ENCODE data around the gene MSN.
"Not testable (repeated sequence)": the region's sequence is repeated elsewhere in the genome, so short reads cannot be mapped to it uniquely, and the experiment has no call there.

Gene MSN

GRCh38 chrX:65667503-65668376, at the start of gene MSN:
MSN (plus strand) TSS chrX:65667654; CDS start chrX:65667842, 188 bp downstream.
- Histone ChIP-seq H3K27ac (ENCODE audit: low read depth, low read length) (peak within 1 kb of the TSS; percentile 86), H3K4me3 (ENCODE audit: low read depth in 1 of 2, low read length in 2 of 2) (peak within 1 kb of the TSS; percentile 66 to 72), H3K27me3 (ENCODE audit: control insufficient read depth in 1 of 2, insufficient read depth in 2 of 2, low read length in 2 of 2) (no peaks in the 10 kb centered on the region), H3K36me3 (ENCODE audit: control insufficient read depth in 1 of 2, insufficient read depth in 2 of 2, low read length in 2 of 2) (no peaks in the 10 kb centered on the region), H3K9ac (ENCODE audit: low read depth in 1 of 2, low read length in 2 of 2) (peak within 1 kb of the TSS; percentile 74), H3K9me3 (ENCODE audit: control insufficient read depth in 1 of 2, low read length in 2 of 2) (no peaks in the 10 kb centered on the region), H3K4me1 (ENCODE audit: control insufficient read depth in 1 of 2, insufficient read depth in 2 of 2, low read length in 2 of 2) (peaks cover 5 to 7% of the 10 kb centered on the region in 2 donors)

GRCh38 chrX:65620096-65620705, 47.3 kb upstream of the MSN start:
- H3K36me3 ChIP-seq (ENCODE audit: control insufficient read depth in 1 of 2, insufficient read depth in 2 of 2, low read length in 2 of 2); H3K4me1 ChIP-seq (ENCODE audit: control insufficient read depth in 1 of 2, insufficient read depth in 2 of 2, low read length in 2 of 2); H3K9ac ChIP-seq (ENCODE audit: low read depth in 1 of 2, low read length in 2 of 2); H3K4me3 ChIP-seq (ENCODE audit: low read depth in 1 of 2, low read length in 2 of 2); H3K27me3 ChIP-seq (ENCODE audit: control insufficient read depth in 1 of 2, insufficient read depth in 2 of 2, low read length in 2 of 2); H3K9me3 ChIP-seq (ENCODE audit: control insufficient read depth in 1 of 2, low read length in 2 of 2); H3K27ac ChIP-seq (ENCODE audit: low read depth, low read length): not testable (repeated sequence)

- Histone ChIP-seq H3K9ac (ENCODE audit: low read depth in 1 of 2, low read length in 2 of 2) (no peak overlapping the region), H3K4me3 (ENCODE audit: low read depth in 1 of 2, low read length in 2 of 2) (no peak overlapping the region), H3K27ac (ENCODE audit: low read depth, low read length) (no peak overlapping the region), H3K36me3 (ENCODE audit: control insufficient read depth in 1 of 2, insufficient read depth in 2 of 2, low read length in 2 of 2) (no peaks in the 10 kb centered on the region), H3K27me3 (ENCODE audit: control insufficient read depth in 1 of 2, insufficient read depth in 2 of 2, low read length in 2 of 2) (no peaks in the 10 kb centered on the region), H3K9me3 (ENCODE audit: control insufficient read depth in 1 of 2, low read length in 2 of 2) (no peaks in the 10 kb centered on the region), H3K4me1 (ENCODE audit: control insufficient read depth in 1 of 2, insufficient read depth in 2 of 2, low read length in 2 of 2) (no peaks in the 10 kb centered on the region)
Measured at GRCh38 chrX:65630771-65631170, 36.7 kb upstream of the MSN start.

DNA sequence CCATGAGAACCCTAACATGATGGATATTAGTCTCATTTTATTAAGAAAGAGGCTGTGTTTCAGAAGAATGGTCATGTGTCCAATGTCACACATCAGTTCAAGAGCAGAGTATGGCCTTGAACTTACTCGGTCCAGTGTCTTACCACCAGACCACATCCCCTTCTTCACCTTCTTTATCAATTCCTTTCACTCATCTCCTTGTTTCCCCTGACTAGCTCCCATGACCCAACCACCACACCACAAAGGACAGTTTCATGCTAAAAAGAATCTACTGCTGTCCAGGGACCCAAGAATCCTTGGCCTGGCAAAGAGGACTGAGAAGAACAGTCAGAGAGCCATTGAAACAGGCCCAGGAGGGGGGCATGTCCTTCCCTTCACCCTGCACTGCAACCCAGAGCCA, 33.6 kb upstream of the MSN start:
- H3K4me3 ChIP-seq (ENCODE audit: low read depth in 1 of 2, low read length in 2 of 2), result no peak overlapping the region
- no peaks in the 10 kb centered on the region for H3K9me3 ChIP-seq (ENCODE audit: control insufficient read depth in 1 of 2, low read length in 2 of 2)
- H3K4me1 ChIP-seq (ENCODE audit: control insufficient read depth in 1 of 2, insufficient read depth in 2 of 2, low read length in 2 of 2), result no peaks in the 10 kb centered on the region
- no peak overlapping the region for H3K9ac ChIP-seq (ENCODE audit: low read depth in 1 of 2, low read length in 2 of 2)
- H3K36me3 ChIP-seq (ENCODE audit: control insufficient read depth in 1 of 2, insufficient read depth in 2 of 2, low read length in 2 of 2), result no peaks in the 10 kb centered on the region
- H3K27me3 ChIP-seq (ENCODE audit: control insufficient read depth in 1 of 2, insufficient read depth in 2 of 2, low read length in 2 of 2), result no peaks in the 10 kb centered on the region
- no peak overlapping the region for H3K27ac ChIP-seq (ENCODE audit: low read depth, low read length)

GRCh38 chrX:65634732-65635131, 32.7 kb upstream of the MSN start:
- Histone ChIP-seq H3K4me1 (ENCODE audit: control insufficient read depth in 1 of 2, insufficient read depth in 2 of 2, low read length in 2 of 2) (no peaks in the 10 kb centered on the region), H3K27me3 (ENCODE audit: control insufficient read depth in 1 of 2, insufficient read depth in 2 of 2, low read length in 2 of 2) (no peaks in the 10 kb centered on the region), H3K9ac (ENCODE audit: low read depth in 1 of 2, low read length in 2 of 2) (no peak overlapping the region), H3K4me3 (ENCODE audit: low read depth in 1 of 2, low read length in 2 of 2) (no peak overlapping the region), H3K27ac (ENCODE audit: low read depth, low read length) (no peak overlapping the region), H3K9me3 (ENCODE audit: control insufficient read depth in 1 of 2, low read length in 2 of 2) (no peaks in the 10 kb centered on the region), H3K36me3 (ENCODE audit: control insufficient read depth in 1 of 2, insufficient read depth in 2 of 2, low read length in 2 of 2) (no peaks in the 10 kb centered on the region)

DNA sequence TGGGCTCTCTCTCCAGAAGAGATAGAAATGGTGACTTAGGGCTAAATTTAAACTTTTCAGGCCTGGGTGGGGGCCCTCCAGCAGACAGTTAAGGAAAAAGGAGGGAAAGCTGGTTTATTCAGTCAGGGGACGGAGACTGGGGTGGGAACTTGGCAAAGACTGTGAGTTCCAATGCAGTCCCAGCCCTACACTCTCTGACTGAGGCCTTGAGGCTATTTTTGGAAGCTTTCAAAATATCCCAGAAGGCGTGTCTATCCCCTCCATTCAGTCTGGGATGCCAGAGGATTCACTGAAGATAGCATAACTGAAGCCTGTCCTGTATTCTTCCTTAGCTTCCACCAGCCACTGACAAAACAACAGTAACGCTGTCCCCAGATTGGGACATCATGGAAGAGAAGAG, 32.1 kb upstream of the MSN start:
- no peaks in the 10 kb centered on the region for H3K27me3 ChIP-seq (ENCODE audit: control insufficient read depth in 1 of 2, insufficient read depth in 2 of 2, low read length in 2 of 2)
- no peaks in the 10 kb centered on the region for H3K9me3 ChIP-seq (ENCODE audit: control insufficient read depth in 1 of 2, low read length in 2 of 2)
- no peak overlapping the region for H3K27ac ChIP-seq (ENCODE audit: low read depth, low read length)
- no peaks in the 10 kb centered on the region for H3K36me3 ChIP-seq (ENCODE audit: control insufficient read depth in 1 of 2, insufficient read depth in 2 of 2, low read length in 2 of 2)
- no peak overlapping the region for H3K4me3 ChIP-seq (ENCODE audit: low read depth in 1 of 2, low read length in 2 of 2)
- no peak overlapping the region for H3K9ac ChIP-seq (ENCODE audit: low read depth in 1 of 2, low read length in 2 of 2)
- H3K4me1 ChIP-seq (ENCODE audit: control insufficient read depth in 1 of 2, insufficient read depth in 2 of 2, low read length in 2 of 2), result no peaks in the 10 kb centered on the region

GRCh38 chrX:65635822-65636221, 31.6 kb upstream of the MSN start:
- no peaks in the 10 kb centered on the region for H3K36me3 ChIP-seq (ENCODE audit: control insufficient read depth in 1 of 2, insufficient read depth in 2 of 2, low read length in 2 of 2)
- H3K27ac ChIP-seq (ENCODE audit: low read depth, low read length), result no peak overlapping the region
- H3K4me3 ChIP-seq (ENCODE audit: low read depth in 1 of 2, low read length in 2 of 2), result no peak overlapping the region
- H3K9ac ChIP-seq (ENCODE audit: low read depth in 1 of 2, low read length in 2 of 2), result no peak overlapping the region
- no peaks in the 10 kb centered on the region for H3K27me3 ChIP-seq (ENCODE audit: control insufficient read depth in 1 of 2, insufficient read depth in 2 of 2, low read length in 2 of 2)
- no peaks in the 10 kb centered on the region for H3K4me1 ChIP-seq (ENCODE audit: control insufficient read depth in 1 of 2, insufficient read depth in 2 of 2, low read length in 2 of 2)
- no peaks in the 10 kb centered on the region for H3K9me3 ChIP-seq (ENCODE audit: control insufficient read depth in 1 of 2, low read length in 2 of 2)

- not testable (repeated sequence) for H3K4me1 ChIP-seq (ENCODE audit: control insufficient read depth in 1 of 2, insufficient read depth in 2 of 2, low read length in 2 of 2); H3K27me3 ChIP-seq (ENCODE audit: control insufficient read depth in 1 of 2, insufficient read depth in 2 of 2, low read length in 2 of 2); H3K36me3 ChIP-seq (ENCODE audit: control insufficient read depth in 1 of 2, insufficient read depth in 2 of 2, low read length in 2 of 2); H3K27ac ChIP-seq (ENCODE audit: low read depth, low read length); H3K4me3 ChIP-seq (ENCODE audit: low read depth in 1 of 2, low read length in 2 of 2); H3K9ac ChIP-seq (ENCODE audit: low read depth in 1 of 2, low read length in 2 of 2); H3K9me3 ChIP-seq (ENCODE audit: control insufficient read depth in 1 of 2, low read length in 2 of 2)
Measured at GRCh38 chrX:65636261-65636660, 31.2 kb upstream of the MSN start.

DNA sequence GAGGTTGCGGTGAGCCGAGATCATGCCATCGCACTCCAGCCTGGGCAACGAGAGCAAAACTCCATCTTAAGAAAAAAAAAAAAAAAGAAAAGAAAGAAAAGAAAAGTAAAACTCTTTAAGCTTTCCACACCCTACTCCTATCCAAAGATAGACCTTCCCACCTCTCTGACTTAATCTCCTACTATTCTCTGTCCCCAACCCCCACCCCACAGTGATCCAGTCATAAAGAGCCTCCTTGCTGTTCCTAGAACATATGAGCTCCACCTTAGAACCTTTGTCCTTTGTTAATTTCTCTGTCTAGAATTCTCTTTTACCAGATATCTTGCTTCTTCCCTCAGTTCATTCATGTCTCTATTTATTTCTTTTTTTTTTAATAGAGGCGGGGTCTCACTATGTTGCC, 30.1 kb upstream of the MSN start:
- Histone ChIP-seq H3K4me1 (ENCODE audit: control insufficient read depth in 1 of 2, insufficient read depth in 2 of 2, low read length in 2 of 2) (no peaks in the 10 kb centered on the region), H3K4me3 (ENCODE audit: low read depth in 1 of 2, low read length in 2 of 2) (no peak overlapping the region), H3K36me3 (ENCODE audit: control insufficient read depth in 1 of 2, insufficient read depth in 2 of 2, low read length in 2 of 2) (no peaks in the 10 kb centered on the region), H3K9ac (ENCODE audit: low read depth in 1 of 2, low read length in 2 of 2) (no peak overlapping the region), H3K27me3 (ENCODE audit: control insufficient read depth in 1 of 2, insufficient read depth in 2 of 2, low read length in 2 of 2) (no peaks in the 10 kb centered on the region), H3K9me3 (ENCODE audit: control insufficient read depth in 1 of 2, low read length in 2 of 2) (no peaks in the 10 kb centered on the region), H3K27ac (ENCODE audit: low read depth, low read length) (no peak overlapping the region)

GRCh38 chrX:65642914-65643491, 24.5 kb upstream of the MSN start:
- H3K9me3 ChIP-seq (ENCODE audit: control insufficient read depth in 1 of 2, low read length in 2 of 2), result no peaks in the 10 kb centered on the region

More at GRCh38 chrX:65642914-65643491, 24.5 kb upstream of the MSN start:
- no peak overlapping the region for H3K4me3 ChIP-seq (ENCODE audit: low read depth in 1 of 2, low read length in 2 of 2)
- no peak overlapping the region for H3K9ac ChIP-seq (ENCODE audit: low read depth in 1 of 2, low read length in 2 of 2)
- no peaks in the 10 kb centered on the region for H3K4me1 ChIP-seq (ENCODE audit: control insufficient read depth in 1 of 2, insufficient read depth in 2 of 2, low read length in 2 of 2)
- no peaks in the 10 kb centered on the region for H3K36me3 ChIP-seq (ENCODE audit: control insufficient read depth in 1 of 2, insufficient read depth in 2 of 2, low read length in 2 of 2)
- H3K27ac ChIP-seq (ENCODE audit: low read depth, low read length), result no peak overlapping the region
- H3K27me3 ChIP-seq (ENCODE audit: control insufficient read depth in 1 of 2, insufficient read depth in 2 of 2, low read length in 2 of 2), result no peaks in the 10 kb centered on the region
